Stimulated activated CD4-positive, alpha-beta T cell treated with anti-CD3 and anti-CD28 coated beads, Interleukin-1b, Interleukin-23, amount 100 ng/mL, for 1 hour (primary cell): Measurements from ENCODE around the gene FAM76A.
"Not testable (repeated sequence)": the region's sequence is repeated elsewhere in the genome, so short reads cannot be mapped to it uniquely, and the experiment has no call there.

Source experiments
- DNase-seq, 2 donors: peaks; one replicate each; pipeline ENCODE4 v3.0.0-alpha.2; 2020; ENCODE audit warnings: low read depth in 2 of 2

FAM76A gene

DNA sequence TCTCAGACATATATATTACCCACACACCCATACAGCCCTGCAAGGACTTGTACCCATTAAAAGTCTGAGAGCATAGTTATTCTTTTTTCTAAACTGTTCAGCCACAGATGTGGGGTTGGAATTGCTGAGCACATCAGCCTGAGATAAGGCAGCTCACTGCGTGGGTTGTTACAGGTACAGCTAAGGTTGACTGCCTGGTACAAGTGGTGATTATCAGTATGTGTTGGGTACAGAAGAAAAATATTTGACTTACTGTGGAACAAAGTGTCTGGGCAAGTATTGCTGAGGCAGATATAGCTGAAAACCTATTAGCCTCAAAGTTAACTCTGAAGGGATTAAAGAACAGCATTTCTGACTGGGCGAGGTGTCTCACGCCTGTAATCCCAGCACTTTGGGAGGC, 52.3 kb downstream of the FAM76A start:
- no peak for DNase-seq

DNA sequence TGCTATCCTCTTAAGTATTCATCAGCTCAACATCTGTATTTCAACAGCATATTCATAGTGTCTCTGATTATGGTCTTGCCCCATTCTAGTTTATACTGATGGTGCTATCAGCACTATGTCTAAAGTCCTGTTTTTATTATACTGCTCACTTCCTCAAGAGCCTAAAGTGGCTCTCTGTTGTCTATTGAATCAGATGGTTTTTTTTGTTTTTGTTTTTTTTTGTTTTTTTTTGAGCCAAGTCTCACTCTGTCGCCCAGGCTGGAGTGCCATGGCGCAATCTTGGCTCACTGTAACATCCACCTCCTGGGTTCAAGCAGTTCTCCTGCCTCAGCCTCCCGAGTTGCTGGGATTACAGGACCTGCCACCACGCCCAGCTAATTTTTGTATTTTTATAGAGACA, 53.4 kb downstream of the FAM76A start:
- no peak for DNase-seq

DNA sequence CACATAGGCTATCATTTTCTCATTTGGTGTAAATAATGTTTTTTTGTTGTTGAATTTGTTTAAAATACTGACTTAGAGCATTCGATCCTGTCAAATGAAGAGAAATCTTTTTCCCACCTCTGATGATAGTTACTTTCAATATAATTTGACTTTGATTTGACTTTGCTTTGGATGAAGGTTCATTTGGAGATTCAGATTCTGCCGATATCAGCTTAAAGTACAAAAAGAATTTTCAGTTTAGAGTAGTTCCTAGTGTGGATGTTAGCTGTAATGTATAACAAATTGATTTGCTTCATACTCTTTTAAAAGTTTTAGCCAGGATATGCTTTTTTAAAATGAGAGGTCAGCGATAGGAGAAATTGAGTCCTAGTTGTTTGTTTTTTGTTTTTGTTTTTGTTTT, 57.2 kb downstream of the FAM76A start:
- DNase-seq: no peak

DNA sequence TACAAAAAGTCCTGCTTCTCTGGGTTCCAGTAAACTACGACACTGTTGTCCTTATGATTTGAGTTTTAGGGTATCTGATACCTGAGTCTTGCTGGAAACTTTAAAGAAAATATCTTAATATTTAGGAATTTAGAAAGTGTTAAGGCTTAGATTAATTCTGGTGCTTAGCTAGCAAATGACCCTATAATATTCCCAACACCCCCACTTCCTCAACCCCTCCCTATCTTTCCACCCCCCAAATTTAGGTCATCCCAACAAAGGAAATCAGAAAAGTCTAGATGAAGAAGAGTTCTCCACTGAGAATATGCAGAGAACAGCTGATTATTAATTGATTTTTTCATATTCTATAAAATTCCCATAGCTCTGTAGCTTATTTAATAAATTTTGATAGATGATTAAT, 58.9 kb downstream of the FAM76A start:
- no peak for DNase-seq

DNA sequence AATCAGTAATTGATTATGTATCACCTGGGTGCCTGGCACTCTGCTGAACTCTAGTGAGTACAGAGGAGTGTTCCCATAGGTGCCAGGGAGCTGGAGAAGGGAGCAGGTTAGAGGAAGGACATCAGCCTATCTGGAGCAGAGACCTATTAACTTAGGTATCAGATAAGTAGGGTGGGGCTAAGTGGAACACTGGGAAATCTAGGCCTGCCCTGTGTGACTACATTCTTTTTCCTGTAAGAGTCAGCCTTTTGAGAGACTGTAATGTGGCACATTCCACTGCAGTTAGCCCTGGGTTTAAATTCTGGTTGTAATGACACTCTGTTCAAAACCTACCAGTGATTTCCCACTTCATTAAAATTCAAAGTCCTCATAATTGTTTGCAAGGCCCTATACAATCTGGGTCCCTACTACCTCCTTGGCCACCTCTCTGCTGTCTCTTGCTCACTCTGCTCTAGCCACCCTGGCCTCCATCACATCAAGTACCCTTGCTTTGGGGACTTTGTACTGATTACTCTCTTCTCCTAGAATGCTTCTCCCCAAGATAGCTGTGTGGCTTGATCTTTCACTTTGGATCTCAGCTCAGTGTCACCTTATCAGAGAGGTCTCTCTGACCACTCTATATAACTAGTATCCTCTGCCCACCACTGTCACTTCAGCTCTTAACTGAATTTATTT, 60.2 kb downstream of the FAM76A start:
- DNase-seq: no peak

DNA sequence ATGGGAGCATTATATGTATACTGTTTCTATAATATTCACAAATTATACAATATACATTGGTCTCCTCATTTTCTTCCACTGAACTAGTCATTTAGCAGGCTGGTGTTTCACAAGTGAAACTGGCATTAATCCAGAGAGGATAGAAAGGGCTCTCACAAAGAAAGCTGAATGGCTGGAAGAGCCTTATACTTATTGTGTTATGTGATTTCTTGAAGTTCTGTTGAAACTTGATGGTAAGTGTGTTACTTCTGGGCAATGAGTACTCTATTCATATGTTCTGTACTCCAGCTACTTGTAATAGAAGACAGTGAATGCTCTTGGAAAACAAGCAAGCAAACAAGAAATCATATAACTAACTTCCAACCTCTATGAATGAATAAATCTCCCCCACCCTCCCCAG, 62.1 kb downstream of the FAM76A start:
- DNase-seq: no peak

DNA sequence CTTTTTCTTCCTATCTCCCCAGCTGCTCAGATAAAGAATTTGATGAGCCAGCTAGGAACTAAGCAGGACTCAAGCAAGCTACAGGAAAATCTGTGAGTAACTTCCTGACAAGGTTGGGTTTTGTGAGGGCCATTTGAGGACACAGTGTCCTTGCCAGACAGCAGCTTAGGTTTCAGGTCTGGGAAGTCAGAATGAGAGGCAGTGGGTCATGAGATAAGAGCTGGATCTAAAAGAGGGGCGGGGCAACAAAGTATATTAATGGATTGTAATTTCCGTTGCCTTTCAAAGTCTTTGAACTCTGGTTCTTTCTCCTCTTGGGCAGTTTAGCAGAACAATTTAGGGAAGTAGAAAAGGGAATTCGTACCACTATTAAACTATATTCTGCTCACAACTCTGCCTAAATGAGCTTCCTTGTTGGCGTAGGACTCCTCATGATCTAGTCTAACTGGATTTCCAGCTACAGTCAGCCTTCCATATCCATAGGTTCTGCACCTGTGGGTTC, 63.8 kb downstream of the FAM76A start:
- no peak for DNase-seq

DNA sequence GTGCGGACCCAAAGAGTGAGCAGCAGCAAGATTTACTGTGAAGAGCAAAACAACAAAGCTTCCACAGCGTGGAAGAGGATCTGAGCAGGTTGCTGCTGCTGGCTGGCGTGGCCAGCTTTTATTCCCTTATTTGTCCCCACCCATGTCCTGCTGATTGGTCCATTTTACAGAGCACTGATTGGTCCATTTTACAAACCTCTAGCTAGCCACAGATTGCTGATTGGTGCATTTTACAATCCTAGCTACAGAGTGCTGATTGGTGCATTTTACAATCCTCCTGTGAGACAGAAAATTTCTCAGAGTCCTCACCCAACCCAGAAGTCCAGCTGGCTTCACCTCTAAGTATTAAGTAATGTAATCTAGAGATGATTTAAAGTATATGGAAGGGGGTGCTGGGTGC, 64.5 kb downstream of the FAM76A start:
- not testable (repeated sequence) for DNase-seq

DNA sequence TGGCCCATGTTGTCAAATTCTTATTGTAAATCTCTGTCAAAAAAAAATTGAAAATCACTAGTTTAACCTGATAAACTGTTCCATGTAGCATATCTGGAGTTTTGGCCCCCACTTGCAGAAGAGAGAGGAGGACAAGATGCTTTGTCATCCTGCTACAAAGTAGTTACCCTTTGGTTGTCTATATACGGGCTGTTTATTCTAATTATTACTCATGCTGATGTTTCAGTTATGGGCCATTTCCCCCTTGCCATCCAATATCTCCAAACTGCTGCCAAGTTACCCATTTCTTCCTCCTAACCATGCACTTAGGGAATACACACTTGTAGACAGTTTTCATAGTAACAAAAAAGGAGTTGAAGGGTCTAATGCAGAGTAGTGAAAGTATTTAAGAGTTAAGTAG, 69.8 kb downstream of the FAM76A start:
- no peak for DNase-seq

DNA sequence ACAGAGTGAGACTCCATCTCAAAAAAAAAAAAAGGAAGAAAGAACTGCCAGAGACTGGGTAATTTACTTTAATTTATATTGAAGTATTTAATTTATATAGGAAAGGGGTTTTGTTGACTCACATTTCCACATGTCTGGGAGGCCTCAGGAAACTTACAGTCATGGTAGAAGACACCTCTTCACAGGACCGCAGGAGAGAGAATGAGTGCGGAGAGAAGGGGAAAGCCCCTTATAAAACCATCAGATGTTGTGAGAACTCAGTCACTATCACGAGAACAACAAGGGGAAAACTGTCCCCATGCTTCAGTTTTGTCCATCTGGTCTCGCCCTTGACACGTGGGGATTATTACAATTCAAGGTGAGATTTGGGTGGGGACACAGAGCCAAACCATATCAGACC, 79.0 kb downstream of the FAM76A start:
- DNase-seq: no peak

DNA sequence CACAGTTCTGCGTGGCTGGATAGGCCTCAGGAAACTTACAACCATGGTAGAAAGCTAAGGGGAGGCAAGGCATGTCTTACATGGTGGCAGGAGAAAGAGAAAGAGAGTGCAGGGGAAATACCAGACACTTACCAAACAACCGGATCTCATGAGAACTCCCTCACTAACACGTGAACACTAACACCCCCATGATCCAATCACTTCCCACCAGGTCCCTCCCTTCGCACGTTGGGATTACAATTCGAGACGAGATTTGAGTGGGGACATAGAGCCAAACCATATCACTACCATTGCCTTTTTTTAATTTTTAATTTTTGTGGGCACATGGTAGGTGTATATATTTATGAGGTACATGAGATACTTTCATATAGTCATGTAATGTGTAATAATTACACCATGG, 81.0 kb downstream of the FAM76A start:
- DNase-seq: no peak

DNA sequence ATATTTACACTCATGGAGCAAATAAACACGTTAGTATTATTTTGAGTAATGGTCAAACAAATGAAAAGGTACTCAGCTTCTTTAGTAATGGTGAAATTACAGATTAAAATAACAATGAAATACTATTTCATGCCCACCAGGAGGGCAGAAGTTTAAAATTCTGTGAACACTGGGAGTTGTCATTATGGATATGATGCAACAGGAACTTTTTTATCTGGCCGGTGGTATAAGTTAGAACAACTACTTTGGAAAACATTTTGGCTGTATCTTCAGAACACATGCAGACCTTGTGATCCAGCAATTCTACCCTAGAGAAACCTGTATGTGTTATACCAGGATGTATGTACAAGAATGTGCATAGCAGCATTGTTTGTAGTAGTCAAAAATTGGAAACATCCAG, 81.6 kb downstream of the FAM76A start:
- DNase-seq: no peak

DNA sequence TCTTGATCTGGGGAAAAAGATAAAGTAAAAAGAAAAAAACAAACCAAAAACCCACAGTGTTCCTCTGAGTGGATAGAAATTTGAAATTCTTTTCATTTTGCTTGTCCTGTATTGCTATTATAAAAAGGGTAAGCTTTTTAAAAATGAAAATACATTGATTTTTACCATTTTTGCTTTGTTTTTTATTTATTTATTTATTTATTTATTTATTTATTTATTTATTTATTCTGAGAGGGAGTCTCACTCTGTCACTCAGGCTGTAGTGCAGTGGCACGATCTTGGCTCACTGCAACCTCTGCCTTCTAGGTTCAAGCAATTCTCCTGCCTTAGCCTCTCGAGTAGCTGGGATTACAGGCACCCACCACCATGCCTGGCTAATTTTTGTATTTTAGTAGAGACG, 82.4 kb downstream of the FAM76A start:
- DNase-seq: not testable (repeated sequence)

DNA sequence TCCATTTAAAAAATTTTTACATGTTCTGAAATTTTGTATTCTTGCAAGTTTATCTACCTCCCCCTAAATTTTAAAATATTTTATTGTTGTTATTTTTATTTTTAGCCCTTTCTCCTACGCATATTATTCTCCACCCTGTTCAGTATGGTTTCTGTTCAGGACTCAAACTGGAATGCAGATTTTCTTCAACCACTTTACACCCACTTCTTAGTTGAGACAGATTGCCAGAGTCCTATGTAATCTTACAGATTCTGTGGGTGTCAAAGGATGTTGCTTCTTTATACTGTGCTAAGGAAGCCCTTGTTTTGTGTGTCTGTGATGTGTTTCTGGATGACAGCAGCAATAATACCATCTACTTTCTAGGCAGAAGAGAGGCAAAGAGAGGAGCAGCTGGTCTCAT, 84.1 kb downstream of the FAM76A start:
- no peak for DNase-seq

DNA sequence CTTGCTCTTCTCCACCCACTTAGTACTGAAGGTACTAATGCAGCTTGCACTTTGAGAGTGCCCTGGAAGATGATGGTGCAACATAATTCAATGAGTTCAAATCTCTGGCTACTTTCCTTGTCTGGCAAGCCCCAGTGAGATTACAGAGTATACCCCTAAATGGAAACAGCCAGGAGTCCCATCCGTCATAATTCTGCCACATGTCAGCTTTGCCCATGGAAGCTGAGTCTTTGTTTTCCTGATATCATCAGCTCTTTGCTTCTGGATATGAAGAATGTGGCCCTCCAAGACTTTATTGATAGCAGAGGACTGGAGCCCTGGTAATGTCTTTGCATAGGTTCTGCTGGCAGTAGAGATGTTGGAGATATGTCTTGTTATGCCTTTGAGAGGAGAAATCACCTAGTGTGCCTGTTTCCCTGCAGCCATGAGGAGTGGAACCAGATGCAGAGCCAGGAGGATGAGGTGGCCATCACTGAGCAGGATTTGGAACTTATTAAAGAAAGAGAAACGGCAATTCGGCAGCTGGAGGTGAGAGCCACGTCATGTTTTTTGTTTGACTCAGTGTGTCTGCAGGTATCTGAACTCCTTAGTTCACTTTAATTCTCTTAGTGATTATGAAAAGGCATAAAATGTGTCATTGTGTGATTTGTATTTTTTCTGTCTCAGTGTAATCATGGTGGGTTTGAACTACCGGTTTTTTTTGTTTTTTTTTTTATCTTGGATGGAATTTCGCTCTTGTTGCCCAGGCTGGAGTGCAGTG, 86.2 kb downstream of the FAM76A start:
- no peak for DNase-seq
